Right lung (tissue), 5 donors: ENCODE data around the gene COL12A1. TPM values are rescaled to one million over a fixed set of nuclear protein-coding genes. Genes with fewer than 3 reads are reported as not detected.
"Not testable (repeated sequence)": the region's sequence is repeated elsewhere in the genome, so short reads cannot be mapped to it uniquely, and the experiment has no call there.

Experiments used
- DNase-seq, 2 donors: peaks; one replicate each; pipeline ENCODE4 v3.0.0-alpha.2; 2013
- polyA plus RNA-seq, 5 donors: library from polyadenylated mRNA; unstranded; fragments of 120-200 nt; gene quantifications; one replicate each; pipeline versions ENCODE4 v1.2.1 to v1.2.3, GENCODE V29; 2013; ENCODE audit warnings: inconsistent platforms in 1 of 5, low replicate concordance in 1 of 5; ENCODE audit not compliant: insufficient read length in 5 of 5, insufficient read depth in 1 of 5

COL12A1 gene
- polyA plus RNA-seq, 5 donors = 26.0 to 44.2 (median 29.6) TPM

- DNase-seq = no peak
Measured at GRCh38 chr6:75213732-75214131, 7.9 kb upstream of the COL12A1 start.

GRCh38 chr6:75213112-75213511 is 7.3 kb upstream of the COL12A1 start:
- no peak for DNase-seq

- DNase-seq = no peak
Measured at GRCh38 chr6:75211920-75212590, 6.2 kb upstream of the COL12A1 start.

GRCh38 chr6:75210885-75211739 is 5.3 kb upstream of the COL12A1 start:
- peak in 1 of 2 donors; percentile 45 for DNase-seq

GRCh38 chr6:75209184-75209723 is 3.4 kb upstream of the COL12A1 start:
- DNase-seq = no peak

- peak; percentile 76 to 84 for DNase-seq
Measured at GRCh38 chr6:75208298-75209183, 2.7 kb upstream of the COL12A1 start.

- DNase-seq = no peak
Measured at GRCh38 chr6:75206576-75207342, 906 bp upstream of the COL12A1 start.

GRCh38 chr6:75204959-75205775 is 686 bp downstream of the COL12A1 start:
- peak in 1 of 2 donors; percentile 36 for DNase-seq

GRCh38 chr6:75204217-75204958 is 1.5 kb downstream of the COL12A1 start:
- peak; percentile 81 to 82 for DNase-seq

- no peak for DNase-seq
Measured at GRCh38 chr6:75203721-75204120, 2.1 kb downstream of the COL12A1 start.

- no peak for DNase-seq
Measured at GRCh38 chr6:75202676-75203131, 3.1 kb downstream of the COL12A1 start.

GRCh38 chr6:75201901-75202672 is 3.8 kb downstream of the COL12A1 start:
- no peak for DNase-seq

GRCh38 chr6:75201021-75201420 is 4.8 kb downstream of the COL12A1 start:
- DNase-seq = no peak

GRCh38 chr6:75199889-75200288 is 6.0 kb downstream of the COL12A1 start:
- DNase-seq = no peak

GRCh38 chr6:75196081-75196687 is 9.7 kb downstream of the COL12A1 start:
- no peak for DNase-seq

GRCh38 chr6:75188221-75188925 is 17.5 kb downstream of the COL12A1 start:
- DNase-seq = no peak

GRCh38 chr6:75186581-75186980 is 19.3 kb downstream of the COL12A1 start:
- not testable (repeated sequence) for DNase-seq
